GM18519 (cell line): ENCODE measurements around the gene GSN.

Experiments
- ATAC-seq: cut with Tn5 transposase; IDR thresholded peaks from one replicate; pipeline ENCODE4 v1.9.1; 2021; ENCODE audit warnings: mild to moderate bottlenecking, moderate library complexity; ENCODE audit not compliant: unreplicated experiment, low FRiP score

The GSN gene

DNA sequence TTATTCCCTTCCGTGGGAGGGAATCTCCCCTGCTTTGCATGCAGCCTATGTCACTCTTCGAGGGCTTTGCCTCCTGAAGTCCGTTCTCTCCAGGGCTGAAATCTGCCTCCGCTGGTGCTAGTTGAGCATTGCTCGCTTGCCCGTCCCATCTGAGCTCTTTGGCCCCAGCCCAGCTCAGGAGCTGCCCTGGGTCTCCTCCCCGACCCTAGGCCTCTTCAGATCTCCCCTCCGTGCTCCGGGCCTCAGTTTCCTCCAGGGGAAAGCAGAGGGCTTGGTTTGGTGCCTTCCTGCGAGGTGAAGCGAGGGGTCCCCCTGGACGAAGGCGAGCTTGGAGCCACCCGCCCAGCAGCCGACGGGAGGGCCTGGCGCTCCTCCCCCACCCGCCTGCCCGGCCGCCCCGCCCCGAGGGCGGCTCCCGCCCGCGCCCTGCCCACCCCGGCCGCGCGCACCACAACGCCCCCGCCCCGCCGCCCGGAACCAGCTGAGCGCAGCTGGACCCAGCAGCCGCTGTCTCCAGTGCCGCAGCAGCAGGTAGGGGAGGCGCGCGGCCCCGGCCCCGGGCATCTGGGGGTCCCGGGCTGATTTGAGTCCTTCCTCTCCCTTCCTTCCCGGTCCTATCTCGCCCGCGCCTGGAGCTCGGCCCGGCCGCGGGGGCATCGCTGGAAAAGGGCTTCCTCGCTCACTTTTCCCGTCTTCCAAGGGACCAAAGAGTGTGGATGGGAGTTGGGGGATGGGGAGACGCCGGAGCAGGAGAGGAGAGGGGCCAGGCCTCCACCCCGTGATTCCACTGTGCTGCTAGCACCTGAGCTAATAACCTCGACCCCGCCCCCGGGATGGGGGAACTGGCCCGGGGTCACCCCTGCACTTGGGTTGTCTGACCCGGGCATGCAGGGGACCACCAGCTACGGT is at the start of gene GSN:
Gene GSN (plus strand): TSS at position 474 of the 909 bp plus-strand sequence. CDS start 33,810 bp downstream, outside the sequence.
- ATAC-seq = no peak

DNA sequence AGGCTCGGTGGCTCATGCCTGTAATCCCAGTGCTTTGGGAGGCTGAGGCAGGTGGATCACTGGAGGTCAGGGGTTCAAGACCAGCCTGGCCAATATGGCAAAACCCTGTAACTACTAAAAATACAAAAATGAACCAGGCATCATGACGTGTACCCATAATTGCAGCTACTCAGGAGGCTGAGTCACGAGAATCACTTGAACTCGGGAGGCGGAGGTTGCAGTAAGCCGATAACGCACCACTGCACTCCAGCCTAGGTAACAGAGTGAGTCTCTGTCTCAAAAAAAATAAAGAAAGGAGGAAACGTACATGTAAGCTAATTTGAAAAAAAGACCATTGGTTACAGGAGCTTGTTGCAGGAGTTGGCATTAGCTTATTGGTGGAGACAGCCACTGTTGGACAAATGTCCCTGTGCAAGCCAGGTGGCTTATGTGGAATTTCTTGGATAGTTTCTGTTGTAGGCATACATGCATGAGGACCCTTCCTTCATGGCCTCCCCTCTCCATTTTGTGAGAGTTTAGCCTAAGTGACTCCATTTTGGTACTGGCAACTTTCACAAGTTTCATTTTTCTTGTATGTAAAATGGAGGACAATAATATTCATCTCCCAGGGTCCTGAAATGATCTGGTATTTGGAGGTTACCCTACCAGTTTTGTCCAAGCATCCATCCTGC is 49.5 kb upstream of the GSN start:
- ATAC-seq = no peak

GRCh38 chr9:121219530-121219929 is 48.4 kb upstream of the GSN start:
- ATAC-seq = no peak

DNA sequence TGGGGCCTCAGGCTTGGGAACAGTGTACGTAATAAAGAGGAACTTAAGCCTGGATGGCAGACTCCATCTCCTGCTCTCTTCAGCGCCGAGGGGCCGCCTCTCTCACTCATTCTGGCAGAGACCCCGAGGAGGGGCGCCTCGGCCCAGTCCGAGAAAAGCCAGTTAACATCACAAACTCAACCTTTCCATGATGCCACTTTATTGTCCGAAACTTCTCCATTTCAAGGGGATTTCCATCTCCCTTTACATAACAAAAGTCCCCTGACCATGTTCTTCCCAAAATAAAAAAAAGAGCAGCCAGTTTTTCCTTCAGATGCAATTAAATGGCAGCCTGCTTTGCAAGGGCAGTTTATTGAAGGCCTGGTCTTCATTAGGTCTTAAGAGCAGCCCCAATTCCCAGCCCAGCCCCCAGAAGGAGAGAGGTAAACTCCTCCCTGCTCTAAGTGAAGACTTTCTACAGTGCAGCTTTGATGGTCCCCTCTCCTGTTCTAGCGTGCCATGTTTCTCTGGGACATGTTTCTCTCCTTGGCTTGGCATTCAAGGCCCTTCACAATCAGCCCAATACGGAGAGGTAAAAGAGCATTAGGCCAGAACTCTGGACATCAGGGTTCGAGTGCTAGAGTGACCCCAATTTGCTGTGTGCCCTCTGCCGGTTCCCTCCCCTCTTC is 46.8 kb upstream of the GSN start:
- no peak for ATAC-seq

DNA sequence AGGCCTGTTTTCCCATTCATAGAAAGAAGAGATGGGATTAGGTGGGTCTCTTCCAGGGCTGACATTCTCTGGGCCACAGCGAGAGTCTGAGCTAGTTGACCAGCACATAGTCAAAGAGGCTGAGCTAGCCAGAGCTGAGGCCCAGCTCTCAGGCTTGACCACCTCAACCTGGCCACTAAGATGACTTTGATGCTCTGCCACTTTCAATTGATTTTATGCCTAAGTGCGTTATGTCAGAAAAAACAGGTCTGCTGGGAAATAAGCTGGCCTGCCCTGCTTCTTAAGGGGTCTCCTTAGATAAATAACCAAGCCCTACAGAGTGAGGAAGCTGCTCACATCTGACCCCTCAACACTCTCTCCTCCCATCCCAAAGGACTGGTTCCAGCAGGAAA is 46.3 kb upstream of the GSN start:
- no peak for ATAC-seq

GRCh38 chr9:121222524-121223171 is 45.3 kb upstream of the GSN start:
- no peak for ATAC-seq

- no peak for ATAC-seq
These were observed 42.7 kb upstream of the GSN start for GRCh38 chr9:121225240-121225639.

- ATAC-seq = no peak
These were observed 41.8 kb upstream of the GSN start for GRCh38 chr9:121226175-121226574.

DNA sequence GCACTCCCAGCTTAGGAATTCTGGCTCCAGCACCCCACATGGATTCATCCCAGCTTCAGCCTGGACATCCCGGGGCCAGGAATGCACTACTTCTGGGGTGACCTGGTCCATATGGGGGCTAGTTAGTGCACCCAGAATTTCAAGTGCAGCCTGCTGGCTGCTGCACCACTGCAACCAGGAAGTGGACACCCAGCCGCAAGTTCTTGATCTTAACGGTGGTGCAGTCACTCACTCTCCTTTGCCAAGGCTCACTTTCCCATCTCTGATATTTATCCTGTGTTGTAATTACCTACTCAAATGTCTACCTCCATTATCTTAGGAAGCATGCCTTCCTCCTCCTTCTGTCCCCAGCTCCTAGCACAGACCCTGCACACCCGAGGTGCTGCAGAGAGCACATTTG is 40.1 kb upstream of the GSN start:
- ATAC-seq = no peak

DNA sequence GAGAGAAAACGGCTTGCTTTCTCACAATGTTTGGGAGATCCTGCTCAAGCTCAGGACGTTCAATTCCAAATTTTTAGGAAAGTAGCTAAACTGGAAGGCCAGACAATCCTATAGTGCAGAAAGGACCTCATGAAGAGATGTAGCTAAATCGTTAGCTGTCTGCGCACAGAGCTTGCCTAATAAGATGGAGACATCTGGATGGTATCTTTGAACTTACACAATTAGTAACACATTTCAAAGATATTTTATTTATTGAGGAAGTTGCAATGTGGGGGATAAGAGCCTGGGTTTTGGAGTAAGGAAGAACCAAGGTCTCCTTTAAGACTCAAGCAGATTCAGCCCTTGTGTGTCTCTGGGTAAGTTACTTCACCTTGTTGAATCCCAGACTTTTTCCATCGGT is 37.7 kb upstream of the GSN start:
- no peak for ATAC-seq

GRCh38 chr9:121232251-121232650 is 35.7 kb upstream of the GSN start:
- no peak for ATAC-seq

DNA sequence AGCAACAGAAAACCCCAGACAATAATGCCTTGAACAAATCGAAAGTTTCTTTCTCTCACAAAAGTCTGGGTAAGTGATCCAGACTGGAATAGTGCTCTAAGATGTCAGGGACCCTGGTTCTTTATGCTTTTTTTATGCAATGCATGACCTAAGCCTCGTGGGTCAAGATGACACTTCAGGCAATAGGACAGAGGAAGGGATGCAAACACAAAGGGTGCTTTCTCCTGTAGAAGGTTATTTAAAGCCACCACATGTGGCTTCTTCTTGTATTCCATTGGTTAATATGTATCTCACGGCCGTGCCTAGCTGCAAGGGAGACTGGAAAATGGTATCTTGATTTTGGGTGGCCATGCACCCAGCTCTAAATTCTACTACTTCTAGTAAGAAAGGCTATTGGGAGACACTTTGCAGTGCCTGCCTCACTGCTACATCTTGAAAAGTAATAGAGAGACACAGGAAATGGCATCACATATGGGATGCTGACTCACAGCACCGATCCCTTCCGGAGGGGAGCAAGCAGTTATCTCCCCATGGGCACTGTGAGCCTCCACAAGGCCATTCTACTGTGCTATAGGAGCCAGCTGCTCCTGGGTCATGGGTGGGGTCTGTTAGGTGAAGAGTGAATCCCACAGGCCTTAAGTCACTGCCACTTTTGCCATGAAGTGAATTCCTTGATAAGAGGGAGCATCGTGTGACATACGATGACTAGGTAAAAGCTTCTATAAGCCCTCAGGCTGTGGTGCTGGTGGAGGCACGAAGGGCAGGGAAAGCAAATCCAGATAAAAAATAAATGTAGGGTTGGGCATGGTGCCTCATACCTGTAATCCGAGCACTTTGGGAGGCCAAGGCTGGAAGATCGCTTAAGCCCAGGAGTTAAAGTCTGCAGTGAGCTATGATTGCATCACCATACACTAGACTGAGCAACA is 33.8 kb upstream of the GSN start:
- no peak for ATAC-seq

- ATAC-seq = no peak
These were observed 33.2 kb upstream of the GSN start for GRCh38 chr9:121234832-121235161.

DNA sequence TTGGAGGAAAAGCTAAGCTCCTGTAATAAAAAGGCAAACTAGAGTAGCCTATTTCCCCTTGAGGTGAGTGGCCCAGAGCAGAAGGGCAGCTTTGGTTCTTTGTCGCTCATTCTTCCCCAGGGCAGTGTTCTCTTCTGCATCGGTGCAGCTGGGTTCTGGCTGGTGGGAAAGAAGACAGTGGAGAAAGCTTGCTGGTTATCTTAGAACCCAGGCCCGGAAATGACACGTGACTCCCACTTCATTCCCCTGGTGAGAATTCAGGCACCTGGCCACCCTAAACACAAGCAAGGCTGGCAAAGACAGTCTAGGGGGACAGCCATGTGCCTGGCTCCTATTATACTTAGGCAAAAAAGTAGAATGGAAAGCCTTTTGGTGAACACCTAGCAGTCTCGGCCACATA is 32.5 kb upstream of the GSN start:
- ATAC-seq = no peak

GRCh38 chr9:121237916-121238315 is 30.0 kb upstream of the GSN start:
- no peak for ATAC-seq

DNA sequence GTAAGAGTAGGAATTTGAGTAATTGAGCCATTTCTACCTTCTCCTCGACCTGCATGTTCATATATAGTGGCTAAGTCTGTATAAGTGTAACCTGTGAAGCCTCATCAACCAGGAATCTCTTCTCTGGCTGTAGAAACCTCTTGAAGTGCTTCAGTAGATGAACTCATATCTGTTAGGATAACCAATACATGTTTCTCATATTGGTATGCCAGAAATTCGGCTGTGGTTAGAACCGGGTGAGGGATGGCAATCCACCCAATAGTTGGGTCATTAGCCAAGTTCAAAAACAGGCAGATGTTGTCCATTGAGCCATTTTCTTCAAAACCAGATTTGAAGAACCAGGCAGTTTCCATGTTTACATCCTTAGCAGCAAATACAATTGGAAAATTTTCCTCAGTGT is 28.9 kb upstream of the GSN start:
- no peak for ATAC-seq

DNA sequence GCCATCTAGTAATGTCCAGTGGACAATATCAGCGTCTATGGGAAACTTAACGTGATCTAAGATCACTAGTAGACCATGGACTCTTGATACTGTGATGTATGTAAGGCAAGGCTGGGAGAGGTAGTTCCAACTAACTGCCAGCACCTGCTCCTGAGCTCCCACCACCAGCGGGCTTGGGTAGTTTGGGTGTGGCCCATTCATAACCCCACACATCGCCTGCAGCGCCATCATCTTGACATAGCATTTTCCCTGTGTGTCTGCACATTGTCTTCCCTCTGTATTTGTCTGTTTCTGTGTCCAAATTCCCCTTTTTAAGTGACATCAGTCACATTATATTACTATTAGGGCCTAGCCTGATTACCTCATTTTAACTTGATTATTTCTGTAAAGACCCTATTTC is 28.1 kb upstream of the GSN start:
- no peak for ATAC-seq

GRCh38 chr9:121240472-121241135 is 27.4 kb upstream of the GSN start:
- no peak for ATAC-seq

DNA sequence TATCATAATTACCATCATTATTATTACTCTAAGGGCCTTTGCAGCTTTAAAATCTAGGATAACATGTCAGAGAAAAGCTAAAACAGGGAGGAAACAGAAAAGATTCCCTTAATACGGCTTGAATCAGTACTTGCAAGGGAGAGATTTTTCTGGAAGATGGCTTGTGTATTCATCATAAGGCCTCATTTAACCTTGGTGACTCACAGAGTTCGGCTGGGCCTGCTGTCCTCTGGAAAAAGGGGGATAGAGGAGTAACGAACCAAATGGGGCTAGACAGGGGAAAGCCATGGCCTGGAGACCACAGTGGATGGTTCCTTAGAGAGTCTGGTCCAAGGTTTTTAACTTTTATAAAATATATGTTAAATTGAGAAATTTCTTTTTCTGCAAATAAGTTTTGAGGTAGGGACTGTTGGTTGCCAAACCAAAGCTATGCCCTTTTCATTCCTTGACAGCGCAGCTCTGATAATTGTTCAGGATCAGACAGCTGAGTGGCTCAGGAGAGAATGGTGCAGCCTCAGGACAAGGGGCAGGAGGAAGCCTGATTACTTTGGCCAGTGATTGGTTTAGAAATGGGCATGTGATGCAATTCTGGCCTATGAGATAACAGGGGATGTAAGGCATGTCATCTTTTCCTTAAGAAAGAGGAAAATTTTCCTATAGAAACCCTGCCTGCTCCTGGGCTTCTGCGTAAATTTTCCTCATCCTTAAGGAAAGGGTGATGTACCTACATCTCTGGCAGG is 25.6 kb upstream of the GSN start:
- ATAC-seq = no peak
